ENCODE data around the gene TMEM60. TPM values are rescaled to one million over a fixed set of nuclear protein-coding genes. Genes with fewer than 3 reads are reported as not detected.

Gene TMEM60
- total RNA-seq, 4 donors from 2014 or later: 8.9 to 11.3 (median 11.1) TPM; not detected in 1

DNA sequence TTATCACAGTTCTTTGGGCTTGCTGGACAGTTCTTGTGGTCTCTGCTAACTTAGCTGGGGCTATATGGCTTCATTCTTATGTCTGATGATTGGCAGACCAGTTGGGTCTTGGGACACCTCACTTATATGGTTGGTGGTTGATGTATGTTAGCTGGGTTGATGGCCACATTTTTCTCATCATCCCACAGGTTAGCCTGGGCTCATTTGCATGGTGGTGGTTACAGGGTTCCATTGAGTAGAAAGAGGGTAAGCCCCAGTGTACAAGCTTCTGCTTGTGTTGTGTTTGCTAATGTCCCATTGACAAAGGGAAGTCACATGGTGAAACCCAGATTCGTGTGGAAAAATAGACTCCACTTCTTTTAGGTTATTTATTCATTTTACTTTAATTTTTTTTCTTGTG lies 40.6 kb downstream of the TMEM60 start:
- Histone ChIP-seq H3K27ac (no peak overlapping the region), H3K9me3 (no peaks in the 10 kb centered on the region), H3K27me3 (no peaks in the 10 kb centered on the region), H3K4me3 (no peak overlapping the region), H3K4me1 (no peaks in the 10 kb centered on the region), H3K36me3 (no peaks in the 10 kb centered on the region)
- TF ChIP-seq POLR2A (IDR thresholded peaks at IDR 0.05): no peak
- DNase-seq: no peak

GRCh38 chr7:77753173-77753572 lies 45.1 kb downstream of the TMEM60 start:
- Histone ChIP-seq H3K4me3 (no peak overlapping the region), H3K27ac (no peak overlapping the region), H3K9me3 (no peaks in the 10 kb centered on the region), H3K27me3 (no peaks in the 10 kb centered on the region), H3K4me1 (no peaks in the 10 kb centered on the region), H3K36me3 (peaks cover 0 to 6% (median 0%) of the 10 kb centered on the region in 3 donors)
- TF ChIP-seq, protein P1, sequence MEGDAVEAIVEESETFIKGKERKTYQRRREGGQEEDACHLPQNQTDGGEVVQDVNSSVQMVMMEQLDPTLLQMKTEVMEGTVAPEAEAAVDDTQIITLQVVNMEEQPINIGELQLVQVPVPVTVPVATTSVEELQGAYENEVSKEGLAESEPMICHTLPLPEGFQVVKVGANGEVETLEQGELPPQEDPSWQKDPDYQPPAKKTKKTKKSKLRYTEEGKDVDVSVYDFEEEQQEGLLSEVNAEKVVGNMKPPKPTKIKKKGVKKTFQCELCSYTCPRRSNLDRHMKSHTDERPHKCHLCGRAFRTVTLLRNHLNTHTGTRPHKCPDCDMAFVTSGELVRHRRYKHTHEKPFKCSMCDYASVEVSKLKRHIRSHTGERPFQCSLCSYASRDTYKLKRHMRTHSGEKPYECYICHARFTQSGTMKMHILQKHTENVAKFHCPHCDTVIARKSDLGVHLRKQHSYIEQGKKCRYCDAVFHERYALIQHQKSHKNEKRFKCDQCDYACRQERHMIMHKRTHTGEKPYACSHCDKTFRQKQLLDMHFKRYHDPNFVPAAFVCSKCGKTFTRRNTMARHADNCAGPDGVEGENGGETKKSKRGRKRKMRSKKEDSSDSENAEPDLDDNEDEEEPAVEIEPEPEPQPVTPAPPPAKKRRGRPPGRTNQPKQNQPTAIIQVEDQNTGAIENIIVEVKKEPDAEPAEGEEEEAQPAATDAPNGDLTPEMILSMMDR (IDR thresholded peaks at IDR 0.05): no peak
- TF ChIP-seq POLR2A (IDR thresholded peaks at IDR 0.05): no peak
- DNase-seq: no peak

DNA sequence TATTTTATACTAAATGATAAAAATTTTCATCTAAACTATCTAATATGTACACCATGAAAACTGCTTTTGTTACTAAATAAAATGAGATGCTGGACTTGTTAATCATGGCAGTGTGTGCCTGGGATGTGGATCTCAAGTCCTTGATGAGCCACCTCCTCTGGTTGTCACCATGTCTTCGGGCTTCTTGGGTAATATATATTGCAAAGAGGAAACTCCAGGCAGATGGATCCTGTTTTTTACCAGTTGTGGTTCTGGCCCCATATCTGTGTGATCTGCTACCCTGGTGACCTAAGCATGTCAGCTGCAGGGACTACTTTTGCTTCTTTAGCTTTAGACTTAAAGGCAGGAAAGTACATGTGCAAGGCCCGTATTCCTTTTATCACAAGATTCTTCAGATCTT lies 46.2 kb downstream of the TMEM60 start:
- no peaks in the 10 kb centered on the region for H3K27me3 ChIP-seq
- peaks cover 0 to 1% (median 0%) of the 10 kb centered on the region in 4 donors for H3K4me1 ChIP-seq
- TF ChIP-seq, protein P1 (IDR thresholded peaks at IDR 0.05): no peak
- H3K4me3 ChIP-seq: no peak overlapping the region
- H3K9me3 ChIP-seq: no peaks in the 10 kb centered on the region
- DNase-seq: no peak
- no peak overlapping the region for H3K27ac ChIP-seq
- H3K36me3 ChIP-seq: peaks cover 0 to 6% (median 0%) of the 10 kb centered on the region in 3 donors

DNA sequence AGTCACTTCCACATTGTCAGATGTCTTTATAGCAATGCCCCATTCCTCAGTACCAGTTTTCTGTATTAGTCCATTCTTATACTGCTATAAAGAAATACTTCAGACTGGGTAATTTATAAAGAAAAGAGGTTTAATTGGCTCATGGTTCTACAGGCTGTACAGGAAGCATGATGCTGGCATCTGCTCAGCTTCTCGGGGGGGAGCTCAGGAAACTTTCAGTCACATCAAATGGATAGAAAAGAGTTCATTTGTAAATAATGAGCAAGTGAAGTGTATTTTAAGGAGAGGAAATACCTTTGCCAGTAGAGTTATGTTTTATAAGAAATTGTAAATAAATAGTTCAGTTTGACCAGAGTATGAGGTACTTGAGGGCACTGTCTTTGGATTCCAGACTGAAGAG lies 50.5 kb downstream of the TMEM60 start:
- Histone ChIP-seq H3K36me3 (peaks cover 0 to 6% (median 0%) of the 10 kb centered on the region in 3 donors), H3K4me3 (no peak overlapping the region), H3K9me3 (no peaks in the 10 kb centered on the region), H3K27me3 (no peaks in the 10 kb centered on the region), H3K4me1 (peaks cover 0 to 6% (median 0%) of the 10 kb centered on the region in 4 donors), H3K27ac (no peak overlapping the region)
- TF ChIP-seq, protein P1 (IDR thresholded peaks at IDR 0.05): no peak
- no peak for TF ChIP-seq POLR2A (IDR thresholded peaks at IDR 0.05)
- DNase-seq: no peak

GRCh38 chr7:77747178-77747577 lies 51.1 kb downstream of the TMEM60 start:
- no peak for DNase-seq
- Histone ChIP-seq H3K27me3 (no peaks in the 10 kb centered on the region), H3K36me3 (peaks cover 0 to 6% (median 0%) of the 10 kb centered on the region in 3 donors), H3K4me3 (no peak overlapping the region), H3K27ac (no peak overlapping the region), H3K4me1 (peaks cover 0 to 6% (median 0%) of the 10 kb centered on the region in 4 donors), H3K9me3 (no peaks in the 10 kb centered on the region)
- TF ChIP-seq, protein P1 (IDR thresholded peaks at IDR 0.05): no peak
- TF ChIP-seq POLR2A (IDR thresholded peaks at IDR 0.05): no peak

GRCh38 chr7:77746824-77747165 lies 51.4 kb downstream of the TMEM60 start:
- Histone ChIP-seq H3K9me3 (no peaks in the 10 kb centered on the region), H3K4me1 (peaks cover 0 to 6% (median 0%) of the 10 kb centered on the region in 4 donors), H3K27ac (no peak overlapping the region), H3K36me3 (peaks cover 0 to 6% (median 0%) of the 10 kb centered on the region in 3 donors), H3K27me3 (no peaks in the 10 kb centered on the region), H3K4me3 (no peak overlapping the region)
- no peak for DNase-seq
- no peak for TF ChIP-seq POLR2A (IDR thresholded peaks at IDR 0.05)
- TF ChIP-seq, protein P1 (IDR thresholded peaks at IDR 0.05): no peak
